ENCODE data around the gene GOLGA6L24. TPM values are rescaled to one million over a fixed set of nuclear protein-coding genes. Genes with fewer than 3 reads are reported as not detected.
"Not testable (repeated sequence)": the region's sequence is repeated elsewhere in the genome, so short reads cannot be mapped to it uniquely, and the experiment has no call there.

GOLGA6L24 gene
- not detected for polyA plus RNA-seq (ENCODE audit: insufficient read depth in 1 of 5, insufficient read length in 5 of 5, low replicate concordance in 1 of 5)
- long read RNA-seq, donor 1, result 0 reads
- long read RNA-seq, donor 2, result 0 reads
- long read RNA-seq, donor 3, result 0 reads
- long read RNA-seq, donor 4, result 0 reads
- long read RNA-seq, donor 5, result 0 reads
- long read RNA-seq, donor 6, result 0 reads
- long read RNA-seq, donor 7, result 0 reads
- long read RNA-seq, donor 8, result 0 reads

- DNase-seq, result not testable (repeated sequence)
These were observed at the start of gene GOLGA6L24 for GRCh38 chr15:28357984-28358383. GOLGA6L24 (minus strand) TSS chr15:28358084; CDS start chr15:28358023, 61 bp downstream.

- DNase-seq, result not testable (repeated sequence)
These were observed 45.0 kb upstream of the GOLGA6L24 start for GRCh38 chr15:28402774-28403435.

- DNase-seq, result not testable (repeated sequence)
These were observed 38.1 kb upstream of the GOLGA6L24 start for GRCh38 chr15:28396022-28396421.

GRCh38 chr15:28380053-28380452 is 22.2 kb upstream of the GOLGA6L24 start:
- DNase-seq, result not testable (repeated sequence)

- not testable (repeated sequence) for DNase-seq
These were observed 20.5 kb upstream of the GOLGA6L24 start, which contains the start of gene GOLGA8F for GRCh38 chr15:28378364-28378763. GOLGA8F (plus strand) TSS chr15:28378664; CDS start chr15:28378762, 98 bp downstream.

GRCh38 chr15:28365502-28365901 is 7.6 kb upstream of the GOLGA6L24 start:
- DNase-seq, result not testable (repeated sequence)

GRCh38 chr15:28322129-28322588 is 35.7 kb downstream of the GOLGA6L24 start, which contains the start of gene HERC2:
HERC2 (minus strand) TSS chr15:28322179; CDS start chr15:28321433, 746 bp downstream.
- DNase-seq, result not testable (repeated sequence)

- DNase-seq, result not testable (repeated sequence)
These were observed 36.4 kb downstream of the GOLGA6L24 start for GRCh38 chr15:28321358-28322078.

- DNase-seq, result peak; percentile 12 to 23
These were observed 38.2 kb downstream of the GOLGA6L24 start for GRCh38 chr15:28319725-28320124.

- not testable (repeated sequence) for DNase-seq
These were observed 39.1 kb downstream of the GOLGA6L24 start for GRCh38 chr15:28318828-28319227.

- DNase-seq, result not testable (repeated sequence)
These were observed 39.8 kb downstream of the GOLGA6L24 start for GRCh38 chr15:28318122-28318521.

GRCh38 chr15:28316958-28317357 is 40.9 kb downstream of the GOLGA6L24 start:
- DNase-seq, result not testable (repeated sequence)

GRCh38 chr15:28310454-28310853 is 47.4 kb downstream of the GOLGA6L24 start:
- DNase-seq, result not testable (repeated sequence)

- not testable (repeated sequence) for DNase-seq
These were observed 49.2 kb downstream of the GOLGA6L24 start for GRCh38 chr15:28308718-28309117.

Other genes starting within 250 kb of the GOLGA6L24 start
- gene HERC2, start 35.9 kb downstream of the GOLGA6L24 start, polyA plus RNA-seq (ENCODE audit: insufficient read depth in 1 of 5, insufficient read length in 5 of 5, low replicate concordance in 1 of 5), result 10 to 100 TPM; 44.8 to 60.7 (median 54.1) TPM
- gene GOLGA8F, start 20.6 kb upstream of the GOLGA6L24 start, polyA plus RNA-seq (ENCODE audit: insufficient read depth in 1 of 5, insufficient read length in 5 of 5, low replicate concordance in 1 of 5), result under 1 TPM in 1 of 5 donors, not detected in 4; 0.53 TPM
- gene GOLGA8G, start 174.9 kb upstream of the GOLGA6L24 start, polyA plus RNA-seq (ENCODE audit: insufficient read depth in 1 of 5, insufficient read length in 5 of 5, low replicate concordance in 1 of 5), result under 1 TPM; 0.04 to 0.78 (median 0.12) TPM
- not detected for gene GOLGA6L25, start 195.5 kb upstream of the GOLGA6L24 start, polyA plus RNA-seq (ENCODE audit: insufficient read depth in 1 of 5, insufficient read length in 5 of 5, low replicate concordance in 1 of 5)